ENCODE results near the gene PRAMEF14. TPM values are rescaled to one million over a fixed set of nuclear protein-coding genes. Genes with fewer than 3 reads are reported as not detected.
"Not testable (repeated sequence)": the region's sequence is repeated elsewhere in the genome, so short reads cannot be mapped to it uniquely, and the experiment has no call there.

The PRAMEF14 gene
- total RNA-seq, 4 donors from 2014 or later: not detected

- peak; percentile 43 to 63 (median 51) for TF ChIP-seq CTCF (IDR thresholded peaks at IDR 0.05)
- not testable (repeated sequence) for H3K36me3 ChIP-seq, H3K27ac ChIP-seq, H3K4me1 ChIP-seq, H3K4me3 ChIP-seq, H3K27me3 ChIP-seq
- DNase-seq (ENCODE audit: low spot score in 2 of 2): peak in 1 of 2 donors; percentile 69
- 4 to 7% methylated on average over 5 of the region's 5 CpGs for WGBS, 2 donors
- H3K9me3 ChIP-seq: peaks cover 0 to 15% (median 0%) of the 10 kb centered on the region in 4 donors
Measured at GRCh38 chr1:13356774-13357173, 9.8 kb upstream of the PRAMEF14 start.

GRCh38 chr1:13354475-13354874 lies 7.5 kb upstream of the PRAMEF14 start:
- not testable (repeated sequence) for H3K4me1 ChIP-seq; DNase-seq (ENCODE audit: low spot score in 2 of 2); H3K27ac ChIP-seq; H3K36me3 ChIP-seq; H3K27me3 ChIP-seq; H3K4me3 ChIP-seq
- H3K9me3 ChIP-seq: peaks cover 0 to 15% (median 0%) of the 10 kb centered on the region in 4 donors
- no CpG with 5 or more reads among the region's 9 CpGs for WGBS, 2 donors

GRCh38 chr1:13353476-13353875 lies 6.5 kb upstream of the PRAMEF14 start:
- H3K9me3 ChIP-seq: peaks cover 0 to 15% (median 0%) of the 10 kb centered on the region in 4 donors
- WGBS, 2 donors: 89 to 96% methylated on average over 8 of the region's 8 CpGs
- not testable (repeated sequence) for H3K4me3 ChIP-seq; H3K4me1 ChIP-seq; H3K27ac ChIP-seq; DNase-seq (ENCODE audit: low spot score in 2 of 2); H3K27me3 ChIP-seq; H3K36me3 ChIP-seq

- H3K27me3 ChIP-seq; H3K27ac ChIP-seq; H3K9me3 ChIP-seq; H3K4me1 ChIP-seq; H3K4me3 ChIP-seq; DNase-seq (ENCODE audit: low spot score in 2 of 2); H3K36me3 ChIP-seq: not testable (repeated sequence)
- WGBS, 2 donors: 86% methylated on average over 7 of the region's 8 CpGs
Measured at GRCh38 chr1:13342496-13342895, 4.4 kb downstream of the PRAMEF14 start.

GRCh38 chr1:13315281-13315680 lies 31.7 kb downstream of the PRAMEF14 start, which contains the start of gene PRAMEF15:
PRAMEF15 (plus strand) TSS chr1:13315581; CDS start chr1:13318408, 2,827 bp downstream.
- DNase-seq (ENCODE audit: low spot score in 2 of 2); H3K9me3 ChIP-seq; H3K27ac ChIP-seq; H3K27me3 ChIP-seq; H3K36me3 ChIP-seq; H3K4me1 ChIP-seq; H3K4me3 ChIP-seq: not testable (repeated sequence)
- 84% methylated on average over 3 of the region's 4 CpGs; no CpG with 5 or more reads in 1 of the 2 donors for WGBS, 2 donors

GRCh38 chr1:13303239-13303638 lies 43.7 kb downstream of the PRAMEF14 start, which contains the start of gene PRAMEF33:
PRAMEF33 (plus strand) TSS chr1:13303539; CDS start chr1:13305955, 2,416 bp downstream.
- no CpG with 5 or more reads among the region's 1 CpG for WGBS, 2 donors
- H3K36me3 ChIP-seq, H3K27me3 ChIP-seq: not testable (repeated sequence)

GRCh38 chr1:13302197-13302596 lies 44.7 kb downstream of the PRAMEF14 start:
- H3K4me1 ChIP-seq; H3K36me3 ChIP-seq; H3K27ac ChIP-seq; H3K9me3 ChIP-seq; H3K4me3 ChIP-seq; H3K27me3 ChIP-seq; DNase-seq (ENCODE audit: low spot score in 2 of 2): not testable (repeated sequence)

More at GRCh38 chr1:13303239-13303638, 43.7 kb downstream of the PRAMEF14 start, which contains the start of gene PRAMEF33:
- not testable (repeated sequence) for H3K9me3 ChIP-seq; H3K27ac ChIP-seq; H3K4me3 ChIP-seq; DNase-seq (ENCODE audit: low spot score in 2 of 2); H3K4me1 ChIP-seq

- not testable (repeated sequence) for H3K4me3 ChIP-seq; H3K4me1 ChIP-seq; H3K27me3 ChIP-seq; H3K27ac ChIP-seq; H3K9me3 ChIP-seq; H3K36me3 ChIP-seq; DNase-seq (ENCODE audit: low spot score in 2 of 2)
- WGBS, 2 donors: 92% methylated on average over 2 of the region's 27 CpGs; no CpG with 5 or more reads in 1 of the 2 donors
Measured at GRCh38 chr1:13298699-13299098, 48.2 kb downstream of the PRAMEF14 start.

- not testable (repeated sequence) for H3K4me1 ChIP-seq; H3K4me3 ChIP-seq; H3K27me3 ChIP-seq; H3K36me3 ChIP-seq; H3K9me3 ChIP-seq; H3K27ac ChIP-seq; DNase-seq (ENCODE audit: low spot score in 2 of 2)
- 96% methylated on average over 2 of the region's 5 CpGs; no CpG with 5 or more reads in 1 of the 2 donors for WGBS, 2 donors
Measured at GRCh38 chr1:13297216-13297931, 49.6 kb downstream of the PRAMEF14 start.

Other genes with a start within 250 kb of the PRAMEF14 start
- gene HNRNPCL2, start 230.3 kb downstream of the PRAMEF14 start, total RNA-seq: not detected
- gene PRAMEF26, start 191.1 kb downstream of the PRAMEF14 start, total RNA-seq: not detected
- not detected for gene HNRNPCL4, start 181.5 kb downstream of the PRAMEF14 start, total RNA-seq
- gene PRAMEF9, start 175.3 kb downstream of the PRAMEF14 start, total RNA-seq: not detected
- not detected for gene PRAMEF13, start 145.7 kb downstream of the PRAMEF14 start, total RNA-seq
- not detected for gene PRAMEF18, start 121.0 kb downstream of the PRAMEF14 start, total RNA-seq
- not detected for gene PRAMEF5, start 92.9 kb downstream of the PRAMEF14 start, total RNA-seq
- not detected for gene PRAMEF8, start 62.0 kb downstream of the PRAMEF14 start, total RNA-seq
- not detected for gene PRAMEF33, start 43.6 kb downstream of the PRAMEF14 start, total RNA-seq
- gene PRAMEF15, start 31.6 kb downstream of the PRAMEF14 start, total RNA-seq: not detected
- not detected for gene PRAMEF19, start 24.8 kb upstream of the PRAMEF14 start, total RNA-seq
- gene PRAMEF17, start 42.5 kb upstream of the PRAMEF14 start, total RNA-seq: not detected
- not detected for gene PRAMEF20, start 63.3 kb upstream of the PRAMEF14 start, total RNA-seq
- 1 to 10 TPM in 1 of 4 donors, under 1 TPM in 2, not detected in 1; 0.39 to 1.7 (median 0.87) TPM for gene LRRC38, start 166.9 kb upstream of the PRAMEF14 start, total RNA-seq
- gene PDPN, start 236.7 kb upstream of the PRAMEF14 start, total RNA-seq: 10 to 100 TPM; 16.2 to 25.7 (median 21.2) TPM

Data from tibial nerve (tissue), 4 donors.